HFFc6 (cell line): ENCODE measurements around the gene CYP21A2. TPM values are rescaled to one million over a fixed set of nuclear protein-coding genes. Genes with fewer than 3 reads are reported as not detected.

Experiments used
- DNase-seq: peaks from one replicate; pipeline ENCODE4 v3.0.0-alpha.2; 2018
- H3K27ac Mint-ChIP-seq: 2 replicates; pipeline ENCODE4 v1.8.0; 2020; ENCODE audit warnings: mild to moderate bottlenecking, mixed read lengths
- H3K27me3 Mint-ChIP-seq: 2 replicates; pipeline ENCODE4 v1.8.0; 2021; ENCODE audit warnings: mild to moderate bottlenecking, moderate library complexity, mixed read lengths; ENCODE audit not compliant: insufficient read depth
- H3K36me3 Mint-ChIP-seq: 2 replicates; pipeline ENCODE4 v1.8.0; 2021; ENCODE audit warnings: low read depth, mixed read lengths
- H3K4me1 Mint-ChIP-seq: 2 replicates; pipeline ENCODE4 v1.8.0; 2020; ENCODE audit warnings: low read depth, mixed read lengths
- H3K4me3 Mint-ChIP-seq: 2 replicates; pipeline ENCODE4 v1.8.0; 2020; ENCODE audit warnings: mild to moderate bottlenecking, moderate library complexity, mixed read lengths
- H3K9me3 Mint-ChIP-seq: 2 replicates; pipeline ENCODE4 v1.8.0; 2020; ENCODE audit warnings: mild to moderate bottlenecking, mixed read lengths
- total RNA-seq, 6 experiments: library from RNA; stranded (reverse); fragmentation: NEBNext Ultra II Directional; extraction: Animal tissue kit (Norgen Biotek cat#: 25700); gene quantifications; 2 replicates in 1 of 6; 3 replicates in 5 of 6; pipeline ENCODE4 v1.2.3, GENCODE V29; 2021
- TF ChIP-seq, protein P1 (sequence below): fragments of 200-600 bp; sonication (generic); IDR thresholded peaks from 2 replicates; pipeline ENCODE4 v1.5.0; 2021; ENCODE audit warnings: antibody characterized with exemption, mild to moderate bottlenecking

Gene CYP21A2
- total RNA-seq, 6 experiments from 2014 or later: 0.17 TPM; not detected in 5

DNA sequence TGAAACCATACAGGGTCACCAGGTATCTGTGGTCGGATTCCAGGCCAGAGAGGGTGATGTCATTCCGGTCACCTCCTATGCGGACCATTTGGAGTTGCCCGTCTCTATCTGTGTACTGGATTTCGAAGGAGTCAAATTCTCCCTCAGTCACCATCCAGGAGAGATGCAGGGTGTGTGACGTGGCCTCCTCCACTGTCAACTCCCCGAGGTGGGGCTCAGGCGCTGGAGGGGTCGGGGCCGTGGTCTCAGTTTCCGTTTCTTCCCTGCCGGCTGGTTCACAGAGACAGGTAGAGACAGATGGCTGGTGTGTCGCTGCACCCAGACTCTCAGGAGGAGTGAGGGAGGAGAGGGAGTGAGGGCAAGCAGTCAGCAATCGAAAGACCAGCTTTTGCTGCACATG lies 30.7 kb downstream of the CYP21A2 start:
- Mint-ChIP-seq H3K4me3 (no peak overlapping the region), H3K27me3 (peaks cover 14% of the 10 kb centered on the region), H3K27ac (no peak overlapping the region), H3K36me3 (no peaks in the 10 kb centered on the region), H3K9me3 (no peaks in the 10 kb centered on the region), H3K4me1 (no peaks in the 10 kb centered on the region)
- DNase-seq: no peak
- TF ChIP-seq, protein P1, sequence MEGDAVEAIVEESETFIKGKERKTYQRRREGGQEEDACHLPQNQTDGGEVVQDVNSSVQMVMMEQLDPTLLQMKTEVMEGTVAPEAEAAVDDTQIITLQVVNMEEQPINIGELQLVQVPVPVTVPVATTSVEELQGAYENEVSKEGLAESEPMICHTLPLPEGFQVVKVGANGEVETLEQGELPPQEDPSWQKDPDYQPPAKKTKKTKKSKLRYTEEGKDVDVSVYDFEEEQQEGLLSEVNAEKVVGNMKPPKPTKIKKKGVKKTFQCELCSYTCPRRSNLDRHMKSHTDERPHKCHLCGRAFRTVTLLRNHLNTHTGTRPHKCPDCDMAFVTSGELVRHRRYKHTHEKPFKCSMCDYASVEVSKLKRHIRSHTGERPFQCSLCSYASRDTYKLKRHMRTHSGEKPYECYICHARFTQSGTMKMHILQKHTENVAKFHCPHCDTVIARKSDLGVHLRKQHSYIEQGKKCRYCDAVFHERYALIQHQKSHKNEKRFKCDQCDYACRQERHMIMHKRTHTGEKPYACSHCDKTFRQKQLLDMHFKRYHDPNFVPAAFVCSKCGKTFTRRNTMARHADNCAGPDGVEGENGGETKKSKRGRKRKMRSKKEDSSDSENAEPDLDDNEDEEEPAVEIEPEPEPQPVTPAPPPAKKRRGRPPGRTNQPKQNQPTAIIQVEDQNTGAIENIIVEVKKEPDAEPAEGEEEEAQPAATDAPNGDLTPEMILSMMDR: no peak

DNA sequence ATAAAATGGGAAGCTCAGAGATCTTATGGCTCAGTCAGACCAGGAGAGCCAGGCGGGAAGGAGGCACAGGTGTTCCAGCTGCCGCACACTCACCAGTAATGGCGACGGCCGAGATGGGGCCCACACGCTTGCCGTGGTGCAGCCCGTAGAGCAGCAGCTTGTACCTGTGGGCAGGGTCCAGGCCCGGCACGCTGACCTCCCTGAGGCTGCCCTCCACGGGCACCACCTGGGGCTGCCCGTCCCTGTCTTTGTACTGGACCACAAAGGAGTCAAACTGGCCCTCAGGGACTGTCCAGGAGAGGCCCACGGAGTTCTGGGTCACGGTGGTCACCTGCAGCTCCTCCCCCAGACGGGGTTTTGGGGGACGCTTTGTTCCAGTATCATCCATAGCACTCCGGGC lies 31.2 kb downstream of the CYP21A2 start:
- H3K36me3 Mint-ChIP-seq: no peaks in the 10 kb centered on the region
- TF ChIP-seq, protein P1: no peak
- no peak overlapping the region for H3K4me3 Mint-ChIP-seq
- peaks cover 14% of the 10 kb centered on the region for H3K27me3 Mint-ChIP-seq
- no peaks in the 10 kb centered on the region for H3K4me1 Mint-ChIP-seq
- no peaks in the 10 kb centered on the region for H3K9me3 Mint-ChIP-seq
- no peak overlapping the region for H3K27ac Mint-ChIP-seq
- no peak for DNase-seq

DNA sequence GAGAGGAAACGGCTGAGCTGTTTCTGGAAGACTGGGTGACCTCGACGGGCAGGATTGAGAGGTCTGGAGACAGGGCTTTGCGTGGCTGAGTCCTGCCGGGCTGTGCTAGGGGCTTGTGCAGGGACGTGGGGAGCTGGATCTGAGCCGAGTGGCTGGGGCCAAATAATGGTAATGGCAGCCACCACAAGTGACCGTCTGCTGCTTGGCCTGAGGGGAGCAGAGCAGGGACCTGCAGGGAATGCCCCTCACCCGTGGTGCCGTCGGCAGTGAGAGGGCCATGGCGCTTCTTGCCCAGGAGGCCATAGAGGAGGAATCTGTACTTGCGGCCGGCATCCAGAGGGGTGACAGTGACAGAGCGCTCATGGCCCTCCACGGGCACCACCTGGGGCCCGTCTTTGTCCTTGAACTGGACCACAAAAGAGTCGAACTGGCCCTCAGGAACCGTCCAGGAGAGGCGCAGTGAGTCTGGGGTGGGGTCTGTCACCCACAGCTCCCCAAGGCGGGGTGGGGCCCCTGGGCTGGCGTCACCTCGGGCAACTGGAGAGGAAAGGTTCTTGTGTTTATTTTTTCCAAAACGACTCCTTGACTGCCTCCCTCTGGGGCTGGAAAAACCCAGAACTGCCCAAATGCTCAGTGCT lies 31.8 kb downstream of the CYP21A2 start:
- TF ChIP-seq, protein P1: no peak
- DNase-seq: no peak
- H3K36me3 Mint-ChIP-seq: no peaks in the 10 kb centered on the region
- H3K4me3 Mint-ChIP-seq: no peak overlapping the region
- peaks cover 3% of the 10 kb centered on the region for H3K4me1 Mint-ChIP-seq
- peaks cover 14% of the 10 kb centered on the region for H3K27me3 Mint-ChIP-seq
- H3K9me3 Mint-ChIP-seq: no peaks in the 10 kb centered on the region
- H3K27ac Mint-ChIP-seq: no peak overlapping the region

DNA sequence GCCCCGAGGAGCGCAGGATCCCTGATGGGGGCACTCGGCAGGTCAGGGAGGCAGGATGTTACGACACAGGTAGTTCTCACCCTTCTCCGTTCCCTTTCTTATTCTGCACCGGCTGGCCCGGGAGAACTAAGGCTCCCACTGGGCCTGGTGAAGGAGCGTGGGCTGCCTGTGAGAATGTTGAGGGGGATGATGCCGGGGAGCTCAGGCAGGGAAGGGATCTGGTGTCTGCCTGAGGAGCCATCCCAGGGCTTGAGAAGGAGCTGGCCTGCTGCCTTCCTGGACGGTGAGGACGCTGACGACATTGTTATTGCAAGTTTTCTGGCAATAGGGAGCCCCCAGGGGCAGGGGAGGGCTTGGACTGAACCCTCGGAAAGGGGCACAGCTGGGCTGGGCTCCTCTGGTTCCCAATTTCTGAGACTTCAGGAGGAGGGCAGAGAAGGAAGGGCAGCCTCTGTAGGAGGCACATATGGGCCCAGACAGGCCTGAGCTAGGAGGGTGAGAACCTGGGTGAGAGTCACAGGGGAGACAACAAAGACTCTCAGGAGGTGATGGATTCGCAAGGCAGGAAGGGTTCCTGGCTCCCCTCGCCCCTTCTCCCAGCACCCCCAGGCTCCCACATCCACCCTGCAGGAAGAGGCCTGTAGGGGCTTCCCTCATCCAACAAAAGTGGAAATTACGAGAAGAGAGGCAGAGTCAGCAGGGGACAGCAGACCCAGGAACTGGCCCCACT lies 32.8 kb downstream of the CYP21A2 start:
- TF ChIP-seq, protein P1: no peak
- no peak for DNase-seq
- Mint-ChIP-seq H3K9me3 (no peaks in the 10 kb centered on the region), H3K36me3 (no peaks in the 10 kb centered on the region), H3K27me3 (peaks cover 14% of the 10 kb centered on the region), H3K4me1 (peaks cover 13% of the 10 kb centered on the region), H3K27ac (no peak overlapping the region), H3K4me3 (no peak overlapping the region)

DNA sequence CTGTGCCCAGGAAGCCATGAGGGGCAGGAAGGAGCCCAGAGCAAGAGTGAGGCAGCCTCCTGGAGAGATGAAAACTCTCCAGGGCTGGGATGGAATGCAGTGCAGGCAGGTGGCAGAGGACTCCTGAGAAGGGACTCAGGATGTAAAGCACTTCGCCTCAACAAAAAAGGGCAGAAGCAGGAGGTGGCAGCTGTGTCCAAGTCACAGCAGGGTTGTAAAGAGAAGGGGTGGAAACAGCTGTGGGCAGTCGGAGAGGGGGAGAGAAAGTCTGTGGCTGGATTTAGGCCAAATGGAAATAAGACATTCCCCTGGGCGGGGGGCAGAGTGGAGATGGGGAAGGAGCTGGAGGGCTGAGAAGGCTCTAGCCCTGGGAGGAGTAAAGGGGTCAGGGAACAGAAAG lies 34.9 kb downstream of the CYP21A2 start:
- TF ChIP-seq, protein P1: no peak
- Mint-ChIP-seq H3K9me3 (no peaks in the 10 kb centered on the region), H3K27me3 (peaks cover 13% of the 10 kb centered on the region), H3K4me1 (peaks cover 28% of the 10 kb centered on the region), H3K27ac (no peak overlapping the region), H3K4me3 (no peak overlapping the region), H3K36me3 (no peaks in the 10 kb centered on the region)
- no peak for DNase-seq
